K562 (cell line): ENCODE results near the gene IQGAP3. TPM values are rescaled to one million over a fixed set of nuclear protein-coding genes. Genes with fewer than 3 reads are reported as not detected.

Experiments used
- ARID2 ChIP-seq: fragments of 450-650 bp; IDR thresholded peaks from 2 replicates; pipeline ENCODE4 v1.6.1; 2017; ENCODE audit warnings: antibody characterized with exemption, mild to moderate bottlenecking
- BACH1 ChIP-seq: fragments of 200-800 bp; sonication (Bioruptor generic); IDR thresholded peaks from 2 replicates; pipeline ENCODE4 v1.6.1; 2016; ENCODE audit warnings: missing genetic modification characterization, missing compliant biosample characterization
- DACH1 ChIP-seq: fragments of 450-650 bp; IDR thresholded peaks from 2 replicates; pipeline ENCODE4 v1.6.1; 2018; ENCODE audit not compliant: partially characterized antibody
- FOSL1 ChIP-seq: fragments of 200-800 bp; sonication (Bioruptor generic); conservative IDR thresholded peaks from 2 replicates; pipeline ENCODE4 v1.6.1; 2016; ENCODE audit warnings: missing genetic modification characterization, missing compliant biosample characterization
- HDAC2 ChIP-seq: fragments of 450-650 bp; IDR thresholded peaks from 2 replicates; pipeline ENCODE4 v1.6.1; 2016; ENCODE audit warnings: mild to moderate bottlenecking
- HIVEP1 ChIP-seq: fragments of 250-450 bp; sonication (Bioruptor Pico); IDR thresholded peaks from 2 replicates; pipeline ENCODE4 v1.4.0; 2020; ENCODE audit warnings: mild to moderate bottlenecking
- HMGN3 ChIP-seq: IDR thresholded peaks from 2 replicates; pipeline ENCODE4 v1.6.1; 2011; ENCODE audit warnings: borderline replicate concordance, low read depth, mild to moderate bottlenecking, mixed read lengths, low read length; ENCODE audit not compliant: insufficient read length; ENCODE audit errors: extremely low read depth
- HNRNPL ChIP-seq: fragments of 200-400 bp; formaldehyde crosslinking; IDR thresholded peaks from 2 replicates; pipeline ENCODE4 v1.6.1; 2017; ENCODE audit warnings: low read depth, mild to moderate bottlenecking, low read length
- KDM5B ChIP-seq: fragments of 200-600 bp; sonication (generic); IDR thresholded peaks from 2 replicates; pipeline ENCODE4 v1.6.1; 2012; ENCODE audit warnings: low read depth, mild to moderate bottlenecking, moderate library complexity, low read length, control low read depth, inconsistent platforms; ENCODE audit not compliant: insufficient replicate concordance
- LCOR ChIP-seq: sonication (generic); formaldehyde crosslinking; IDR thresholded peaks from 2 replicates; pipeline ENCODE4 v1.8.0; 2022; ENCODE audit warnings: mild to moderate bottlenecking, missing genetic modification reagents
- PHF8 ChIP-seq: fragments of 200-600 bp; sonication (generic); IDR thresholded peaks from 2 replicates; pipeline ENCODE4 v1.6.1; 2012; ENCODE audit warnings: mixed run types, mild to moderate bottlenecking, inconsistent platforms, low read length, moderate library complexity, borderline replicate concordance
- PML ChIP-seq: IDR thresholded peaks from 2 replicates; pipeline ENCODE4 v1.6.1; 2012; ENCODE audit warnings: low read length, inconsistent platforms
- POLR2A ChIP-seq: fragments of 450-650 bp; conservative IDR thresholded peaks from 2 replicates; pipeline ENCODE4 v1.6.1; 2016
- POLR2AphosphoS5 ChIP-seq: IDR thresholded peaks from 2 replicates; pipeline ENCODE4 v1.6.1; 2011; ENCODE audit warnings: mild to moderate bottlenecking, low read depth, low read length, moderate library complexity; ENCODE audit not compliant: control insufficient read depth, insufficient read depth
- POLR2B ChIP-seq: fragments of 450-650 bp; IDR thresholded peaks from 2 replicates; pipeline ENCODE4 v1.6.1; 2018; ENCODE audit warnings: low read depth; ENCODE audit not compliant: partially characterized antibody
- SP1 ChIP-seq: sonication (generic); formaldehyde crosslinking; IDR thresholded peaks from 2 replicates; pipeline ENCODE4 v1.8.1; 2022; ENCODE audit warnings: mild to moderate bottlenecking, missing genetic modification reagents
- TBP ChIP-seq: optimal IDR thresholded peaks from 2 replicates; pipeline ENCODE3; 2011; ENCODE audit warnings: low read depth, low read length, improper control_type of control experiment
- XRCC3 ChIP-seq: fragments of 450-650 bp; IDR thresholded peaks from 2 replicates; pipeline ENCODE4 v1.6.1; 2017; ENCODE audit warnings: mild to moderate bottlenecking, moderate library complexity
- ZNF561 ChIP-seq: fragments of 450-650 bp; formaldehyde crosslinking; conservative IDR thresholded peaks from 2 replicates; pipeline ENCODE4 v1.4.0; 2020; ENCODE audit warnings: mild to moderate bottlenecking, moderate library complexity
- polyA plus RNA-seq, 8 experiments: library from polyadenylated mRNA; depleted of rRNA in 4 of 8; stranded (reverse) in 5 of 8; unstranded in 3 of 8; fragments of >200 nt; fragmentation: Nextera tagmentation in 2 of 8; fragmentation: Illumina TruSeq in 1 of 8; extraction: Ambion mirVana in 2 of 8; extraction: Trizol in 1 of 8; gene quantifications; 2 replicates each; pipeline versions ENCODE4 v1.2.1 to v1.2.3, GENCODE V29; 2011 to 2014; ENCODE audit warnings: inconsistent platforms in 1 of 8, missing spikeins in 1 of 8
- total RNA-seq, 7 experiments: library from RNA; depleted of rRNA in 6 of 7; stranded (reverse); fragments of >200 nt in 6 of 7; fragmentation: Illumina TruSeq in 2 of 7; extraction: Trizol in 2 of 7; gene quantifications; 2 replicates each; pipeline versions ENCODE4 v1.2.1 to v1.2.3, GENCODE V29; 2011 to 2021; ENCODE audit warnings: low replicate concordance in 1 of 7
- TF ChIP-seq, protein P1 (sequence below), 2 experiments: fragments of 450-650 bp in 1 of 2; IDR thresholded peaks; 2 replicates each; pipeline ENCODE4 v1.6.1; 2011 to 2017; ENCODE audit warnings: low read depth in 2 of 2, antibody characterized with exemption in 1 of 2, borderline replicate concordance in 1 of 2, low read length in 1 of 2, mild to moderate bottlenecking in 1 of 2, mixed read lengths in 1 of 2; ENCODE audit not compliant: control insufficient read depth in 1 of 2
- TF ChIP-seq, protein P2 (sequence below): fragments of 450-650 bp; IDR thresholded peaks from 2 replicates; pipeline ENCODE4 v1.6.1; 2016; ENCODE audit warnings: low read depth, mild to moderate bottlenecking, moderate library complexity
- TF ChIP-seq, protein P3 (sequence below): sonication (generic); formaldehyde crosslinking; IDR thresholded peaks from 2 replicates; pipeline ENCODE4 v1.8.1; 2023; ENCODE audit warnings: mild to moderate bottlenecking, missing genetic modification reagents

IQGAP3 gene
- total and polyA plus RNA-seq, 9 of the 15 experiments (the other 6 are each of a cell fraction or from before 2014, with no cell fraction given), result 1.4 to 16.6 (median 11.9) TPM

DNA sequence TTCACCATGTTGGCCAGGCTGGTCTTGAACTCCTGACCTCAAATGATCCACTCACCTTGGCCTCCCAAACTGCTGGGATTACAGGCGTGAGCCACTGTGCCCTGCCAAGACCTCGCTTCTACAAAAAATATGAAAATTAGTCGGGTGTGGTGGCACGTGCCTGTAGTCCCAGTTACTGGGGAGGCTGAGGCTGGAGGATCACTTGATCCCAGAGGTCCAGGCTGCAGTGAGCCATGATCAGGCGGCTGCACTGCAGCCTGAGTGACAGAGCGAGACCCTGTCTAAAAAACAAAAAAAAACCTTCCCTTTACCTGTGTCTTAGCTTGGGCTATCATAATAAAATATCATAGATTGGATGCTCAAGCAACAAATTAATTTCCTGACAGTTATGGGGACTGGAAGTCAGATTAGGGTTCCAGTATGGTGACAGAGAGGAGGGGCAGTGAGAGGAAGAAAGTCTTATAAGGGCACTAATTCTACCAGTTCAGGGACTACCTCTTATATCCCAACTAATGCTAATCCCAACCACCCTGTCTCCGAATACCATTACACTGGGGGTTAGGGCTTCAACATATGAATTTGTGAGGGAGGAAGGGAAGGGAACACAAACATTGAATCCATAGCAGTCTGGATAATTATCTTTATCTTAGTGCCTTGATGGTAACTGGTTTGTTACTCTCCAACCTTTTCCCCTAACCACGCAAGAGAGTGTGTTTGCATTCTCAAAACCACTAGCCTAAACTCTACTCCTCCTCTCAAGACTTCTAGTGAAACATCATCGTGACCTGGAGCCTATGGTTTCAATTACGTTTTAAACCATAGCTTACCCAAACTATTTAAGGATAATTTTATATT is 18.2 kb upstream of the IQGAP3 start (continued):
- TF ChIP-seq ARID2 (no peak), PHF8 (no peak), HDAC2 (no peak), POLR2B (peak; percentile 36), LCOR (CRISPR knock-in tag) (0 out of 2 replicates have a peak, but pooled peaks have one; percentile 18), DACH1 (no peak), XRCC3 (no peak), KDM5B (peak; percentile 50), TBP (peak; percentile 62), PML (peak; percentile 25; the same call in 1 of the 2 replicates), HMGN3 (no peak), ZNF561 (CRISPR knock-in tag) (no peak), HIVEP1 (CRISPR knock-in tag) (no peak), POLR2AphosphoS5 (0 out of 2 replicates have a peak, but pooled peaks have one; percentile 24), SP1 (CRISPR knock-in tag) (no peak), POLR2A (peak; percentile 68), FOSL1 (tag) (0 out of 2 replicates have a peak, but pooled peaks have one; percentile 10), BACH1 (tag) (0 out of 2 replicates have a peak, but pooled peaks have one; percentile 30), HNRNPL (no peak)
- TF ChIP-seq, protein P1, sequence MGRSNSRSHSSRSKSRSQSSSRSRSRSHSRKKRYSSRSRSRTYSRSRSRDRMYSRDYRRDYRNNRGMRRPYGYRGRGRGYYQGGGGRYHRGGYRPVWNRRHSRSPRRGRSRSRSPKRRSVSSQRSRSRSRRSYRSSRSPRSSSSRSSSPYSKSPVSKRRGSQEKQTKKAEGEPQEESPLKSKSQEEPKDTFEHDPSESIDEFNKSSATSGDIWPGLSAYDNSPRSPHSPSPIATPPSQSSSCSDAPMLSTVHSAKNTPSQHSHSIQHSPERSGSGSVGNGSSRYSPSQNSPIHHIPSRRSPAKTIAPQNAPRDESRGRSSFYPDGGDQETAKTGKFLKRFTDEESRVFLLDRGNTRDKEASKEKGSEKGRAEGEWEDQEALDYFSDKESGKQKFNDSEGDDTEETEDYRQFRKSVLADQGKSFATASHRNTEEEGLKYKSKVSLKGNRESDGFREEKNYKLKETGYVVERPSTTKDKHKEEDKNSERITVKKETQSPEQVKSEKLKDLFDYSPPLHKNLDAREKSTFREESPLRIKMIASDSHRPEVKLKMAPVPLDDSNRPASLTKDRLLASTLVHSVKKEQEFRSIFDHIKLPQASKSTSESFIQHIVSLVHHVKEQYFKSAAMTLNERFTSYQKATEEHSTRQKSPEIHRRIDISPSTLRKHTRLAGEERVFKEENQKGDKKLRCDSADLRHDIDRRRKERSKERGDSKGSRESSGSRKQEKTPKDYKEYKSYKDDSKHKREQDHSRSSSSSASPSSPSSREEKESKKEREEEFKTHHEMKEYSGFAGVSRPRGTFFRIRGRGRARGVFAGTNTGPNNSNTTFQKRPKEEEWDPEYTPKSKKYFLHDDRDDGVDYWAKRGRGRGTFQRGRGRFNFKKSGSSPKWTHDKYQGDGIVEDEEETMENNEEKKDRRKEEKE (IDR thresholded peaks at IDR 0.05; ENCODE audit: borderline replicate concordance in 1 of 2, control insufficient read depth in 1 of 2, low read depth in 2 of 2, low read length in 1 of 2), result peak in 1 of 2 experiments; percentile 61; a peak in 1 of 4 replicates
- TF ChIP-seq, protein P2, sequence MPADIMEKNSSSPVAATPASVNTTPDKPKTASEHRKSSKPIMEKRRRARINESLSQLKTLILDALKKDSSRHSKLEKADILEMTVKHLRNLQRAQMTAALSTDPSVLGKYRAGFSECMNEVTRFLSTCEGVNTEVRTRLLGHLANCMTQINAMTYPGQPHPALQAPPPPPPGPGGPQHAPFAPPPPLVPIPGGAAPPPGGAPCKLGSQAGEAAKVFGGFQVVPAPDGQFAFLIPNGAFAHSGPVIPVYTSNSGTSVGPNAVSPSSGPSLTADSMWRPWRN, result no peak
- TF ChIP-seq, protein P3, sequence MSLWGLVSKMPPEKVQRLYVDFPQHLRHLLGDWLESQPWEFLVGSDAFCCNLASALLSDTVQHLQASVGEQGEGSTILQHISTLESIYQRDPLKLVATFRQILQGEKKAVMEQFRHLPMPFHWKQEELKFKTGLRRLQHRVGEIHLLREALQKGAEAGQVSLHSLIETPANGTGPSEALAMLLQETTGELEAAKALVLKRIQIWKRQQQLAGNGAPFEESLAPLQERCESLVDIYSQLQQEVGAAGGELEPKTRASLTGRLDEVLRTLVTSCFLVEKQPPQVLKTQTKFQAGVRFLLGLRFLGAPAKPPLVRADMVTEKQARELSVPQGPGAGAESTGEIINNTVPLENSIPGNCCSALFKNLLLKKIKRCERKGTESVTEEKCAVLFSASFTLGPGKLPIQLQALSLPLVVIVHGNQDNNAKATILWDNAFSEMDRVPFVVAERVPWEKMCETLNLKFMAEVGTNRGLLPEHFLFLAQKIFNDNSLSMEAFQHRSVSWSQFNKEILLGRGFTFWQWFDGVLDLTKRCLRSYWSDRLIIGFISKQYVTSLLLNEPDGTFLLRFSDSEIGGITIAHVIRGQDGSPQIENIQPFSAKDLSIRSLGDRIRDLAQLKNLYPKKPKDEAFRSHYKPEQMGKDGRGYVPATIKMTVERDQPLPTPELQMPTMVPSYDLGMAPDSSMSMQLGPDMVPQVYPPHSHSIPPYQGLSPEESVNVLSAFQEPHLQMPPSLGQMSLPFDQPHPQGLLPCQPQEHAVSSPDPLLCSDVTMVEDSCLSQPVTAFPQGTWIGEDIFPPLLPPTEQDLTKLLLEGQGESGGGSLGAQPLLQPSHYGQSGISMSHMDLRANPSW (CRISPR knock-in tag), result no peak
